OCI-LY7 (cell line): ENCODE data around the gene UBXN2A. TPM values are rescaled to one million over a fixed set of nuclear protein-coding genes. Genes with fewer than 3 reads are reported as not detected.

Source experiments
- BruUV-seq: library from RNA; stranded (reverse); fragments of 400-500 nt; replicated peaks from 2 replicates; lab custom pipeline; 2021; lab: Mats Ljungman, UMichigan
- CTCF ChIA-PET: fragments of 300-600 bp; sonication (Branson Sonifier 250); formaldehyde crosslinking; loops from one replicate; lab custom pipeline; 2022; ENCODE audit warnings: antibody characterized with exemption; ENCODE audit not compliant: unreplicated experiment; lab: Charles Lee
- POLR2A ChIA-PET: fragments of 300-600 bp; sonication (Branson Sonifier 250); formaldehyde crosslinking; loops from one replicate; lab custom pipeline; 2022; ENCODE audit warnings: antibody characterized with exemption; lab: Charles Lee
- DNase-seq: peaks from one replicate; pipeline ENCODE4 v3.0.0-alpha.2; 2015; ENCODE audit warnings: low spot score
- H2AFZ ChIP-seq: fragments of 200-600 bp; sonication (generic), shearing (Covaris generic); 2 replicates; pipeline ENCODE4 v1.6.1; 2014; ENCODE audit warnings: mild to moderate bottlenecking, antibody characterized with exemption, low read length, moderate library complexity
- H3K27ac ChIP-seq: fragments of 200-600 bp; sonication (generic); 2 replicates; pipeline ENCODE4 v1.5.1; 2014; ENCODE audit warnings: mixed run types, low read depth, mild to moderate bottlenecking, moderate library complexity, low read length, inconsistent platforms; ENCODE audit not compliant: poor library complexity, severe bottlenecking
- H3K36me3 ChIP-seq: fragments of 200-600 bp; sonication (generic); 2 replicates; pipeline ENCODE4 v1.6.1; 2014; ENCODE audit warnings: mild to moderate bottlenecking, antibody characterized with exemption, low read length, moderate library complexity, mixed read lengths; ENCODE audit not compliant: insufficient read depth
- H3K4me1 ChIP-seq: fragments of 200-600 bp; sonication (generic); 2 replicates; pipeline ENCODE4 v1.5.1; 2014; ENCODE audit warnings: mild to moderate bottlenecking, low read length; ENCODE audit not compliant: insufficient read depth, poor library complexity, severe bottlenecking
- H3K4me2 ChIP-seq: fragments of 200-600 bp; sonication (generic); 2 replicates; pipeline ENCODE4 v1.6.1; 2014; ENCODE audit warnings: mild to moderate bottlenecking, low read length
- H3K4me3 ChIP-seq: fragments of 200-600 bp; sonication (generic); 2 replicates; pipeline ENCODE4 v1.5.1; 2014; ENCODE audit warnings: mild to moderate bottlenecking, low read depth, low read length; ENCODE audit not compliant: poor library complexity, severe bottlenecking
- H3K79me2 ChIP-seq: fragments of 200-600 bp; sonication (generic); 2 replicates; pipeline ENCODE4 v1.6.1; 2016; ENCODE audit warnings: low read depth, mild to moderate bottlenecking, low read length, moderate library complexity, mixed read lengths; ENCODE audit not compliant: insufficient read depth
- H3K9me2 ChIP-seq: fragments of 200-600 bp; sonication (generic); 2 replicates; pipeline ENCODE4 v1.6.1; 2016; ENCODE audit warnings: mild to moderate bottlenecking, low read length, mixed read lengths; ENCODE audit not compliant: insufficient read depth
- H3K9me3 ChIP-seq: fragments of 200-600 bp; sonication (generic); 2 replicates; pipeline ENCODE4 v1.6.1; 2014; ENCODE audit warnings: mild to moderate bottlenecking, mixed run types, low read length, mixed read lengths
- H4K20me1 ChIP-seq: fragments of 200-600 bp; sonication (generic); 2 replicates; pipeline ENCODE4 v1.6.1; 2014; ENCODE audit warnings: mild to moderate bottlenecking, antibody characterized with exemption, low read length, moderate library complexity, mixed read lengths; ENCODE audit not compliant: insufficient read depth
- EZH2phosphoT487 ChIP-seq: fragments of 200-600 bp; sonication (generic); IDR thresholded peaks from 2 replicates; pipeline ENCODE4 v1.6.1; 2018; ENCODE audit warnings: low read depth, borderline replicate concordance, mild to moderate bottlenecking, mixed run types, antibody characterized with exemption, low read length, moderate library complexity, mixed read lengths
- intact Hi-C: fragments of 100-400 bp; cut with micrococcal nuclease; formaldehyde crosslinking; loops from one replicate; pipeline ENCODE4 v1.10.0; 2022; ENCODE audit not compliant: unreplicated experiment
- total RNA-seq, 2 experiments: library from RNA; depleted of rRNA in 1 of 2; stranded (reverse); fragments of >200 nt in 1 of 2; shearing (Covaris generic) in 1 of 2; gene quantifications; 2 replicates each; pipeline ENCODE4 v1.2.3, GENCODE V29; 2014 to 2022
- TF ChIP-seq, protein P1 (sequence below): fragments of 200-600 bp; sonication (generic); conservative IDR thresholded peaks from 2 replicates; pipeline ENCODE4 v1.5.1; 2014; ENCODE audit warnings: mild to moderate bottlenecking, antibody characterized with exemption, low read length, moderate library complexity, mixed read lengths

Gene UBXN2A
- total RNA-seq, 2 experiments from 2014 or later: 10.0 to 15.4 TPM

- Histone ChIP-seq H3K27ac (no peak overlapping the region), H3K4me3 (no peak overlapping the region), H2AFZ (no peak overlapping the region), H3K79me2 (no peaks in the 10 kb centered on the region), H3K4me2 (no peak overlapping the region), H3K9me3 (no peaks in the 10 kb centered on the region), H4K20me1 (no peaks in the 10 kb centered on the region), H3K4me1 (no peaks in the 10 kb centered on the region), H3K9me2 (no peaks in the 10 kb centered on the region), H3K36me3 (no peaks in the 10 kb centered on the region; the same call in 1 of the 2 replicates)
- BruUV-seq: no TSS peak
- TF ChIP-seq, protein P1, sequence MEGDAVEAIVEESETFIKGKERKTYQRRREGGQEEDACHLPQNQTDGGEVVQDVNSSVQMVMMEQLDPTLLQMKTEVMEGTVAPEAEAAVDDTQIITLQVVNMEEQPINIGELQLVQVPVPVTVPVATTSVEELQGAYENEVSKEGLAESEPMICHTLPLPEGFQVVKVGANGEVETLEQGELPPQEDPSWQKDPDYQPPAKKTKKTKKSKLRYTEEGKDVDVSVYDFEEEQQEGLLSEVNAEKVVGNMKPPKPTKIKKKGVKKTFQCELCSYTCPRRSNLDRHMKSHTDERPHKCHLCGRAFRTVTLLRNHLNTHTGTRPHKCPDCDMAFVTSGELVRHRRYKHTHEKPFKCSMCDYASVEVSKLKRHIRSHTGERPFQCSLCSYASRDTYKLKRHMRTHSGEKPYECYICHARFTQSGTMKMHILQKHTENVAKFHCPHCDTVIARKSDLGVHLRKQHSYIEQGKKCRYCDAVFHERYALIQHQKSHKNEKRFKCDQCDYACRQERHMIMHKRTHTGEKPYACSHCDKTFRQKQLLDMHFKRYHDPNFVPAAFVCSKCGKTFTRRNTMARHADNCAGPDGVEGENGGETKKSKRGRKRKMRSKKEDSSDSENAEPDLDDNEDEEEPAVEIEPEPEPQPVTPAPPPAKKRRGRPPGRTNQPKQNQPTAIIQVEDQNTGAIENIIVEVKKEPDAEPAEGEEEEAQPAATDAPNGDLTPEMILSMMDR: no peak
- no peak for TF ChIP-seq EZH2phosphoT487
- POLR2A ChIA-PET: interaction anchor here (0.5 to 2.2 kb wide), 2 partner anchors 12 to 37 kb away, joined by 5 to 6 read pairs; no protein-coding TSS in a partner anchor
- CTCF ChIA-PET: no interaction called here
- intact Hi-C loops: no loop called here
- no peak for DNase-seq
Observed at GRCh38 chr2:23953625-23954024, 13.4 kb downstream of the UBXN2A start.

DNA sequence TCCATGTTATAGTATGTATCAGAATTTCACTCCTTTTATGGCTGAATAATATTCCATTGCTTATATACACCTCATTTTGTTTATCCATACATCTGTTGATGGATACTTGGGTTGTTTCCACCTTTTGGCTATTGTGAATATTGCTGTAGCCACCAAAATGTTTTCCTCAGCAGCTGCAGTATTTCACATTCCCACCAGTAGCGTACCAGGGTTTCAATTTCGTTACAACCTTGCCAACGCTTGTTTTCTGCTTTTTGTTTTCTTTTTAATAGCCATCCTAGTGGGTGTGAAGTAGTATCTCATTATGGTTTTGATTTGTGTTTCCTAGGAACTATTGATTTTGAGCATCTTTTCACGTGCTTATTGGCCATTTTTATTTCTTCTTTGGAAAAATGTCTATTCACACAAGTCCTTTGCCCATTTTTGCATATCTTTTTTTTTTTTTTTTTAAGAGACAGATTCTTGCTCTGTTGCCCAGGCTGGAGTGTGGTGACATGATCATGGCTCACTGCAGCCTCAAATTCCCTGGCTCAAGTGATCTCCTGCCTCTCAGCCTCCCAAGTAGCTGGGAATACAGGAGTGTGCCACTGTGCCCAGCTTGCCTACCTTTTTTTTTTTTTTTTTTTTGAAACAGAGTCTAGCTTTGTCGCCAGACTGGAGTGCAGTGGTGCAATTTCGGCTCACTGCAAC lies 14.2 kb downstream of the UBXN2A start:
- Histone ChIP-seq H2AFZ (no peak overlapping the region), H4K20me1 (no peaks in the 10 kb centered on the region), H3K9me2 (no peaks in the 10 kb centered on the region), H3K9me3 (no peaks in the 10 kb centered on the region), H3K4me1 (no peaks in the 10 kb centered on the region), H3K27ac (no peak overlapping the region), H3K4me2 (no peak overlapping the region), H3K4me3 (no peak overlapping the region), H3K79me2 (no peaks in the 10 kb centered on the region), H3K36me3 (no peaks in the 10 kb centered on the region; the same call in 1 of the 2 replicates)
- CTCF ChIA-PET: no interaction called here
- no peak for TF ChIP-seq EZH2phosphoT487
- TF ChIP-seq, protein P1: no peak
- DNase-seq: no peak
- POLR2A ChIA-PET: interaction anchor here (0.6 kb wide), 1 partner anchor 9 kb away, joined by 4 read pairs; no protein-coding TSS in a partner anchor
- intact Hi-C loops: no loop called here
- no TSS peak for BruUV-seq

DNA sequence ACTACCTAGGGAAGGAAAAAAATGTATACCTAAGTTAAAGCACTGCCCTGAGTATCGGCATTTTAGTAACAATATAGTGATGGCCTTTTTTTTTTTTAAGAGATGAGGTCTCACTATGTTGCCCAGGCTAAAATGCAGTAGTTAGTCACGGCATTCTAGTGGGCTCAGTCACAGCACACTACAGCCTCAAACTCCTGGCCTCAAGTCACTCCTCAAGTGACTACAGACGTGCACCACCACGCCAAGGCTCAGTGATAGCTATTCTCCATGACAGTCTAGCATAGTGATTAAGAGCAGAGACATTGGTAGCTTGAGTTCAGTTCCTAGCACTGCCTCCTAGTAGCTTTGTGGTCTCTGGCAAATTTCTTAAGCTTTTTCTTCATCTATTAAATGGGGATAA lies 27.6 kb downstream of the UBXN2A start:
- TF ChIP-seq, protein P1: no peak
- no peak for TF ChIP-seq EZH2phosphoT487
- Histone ChIP-seq H4K20me1 (no peaks in the 10 kb centered on the region), H3K4me2 (no peak overlapping the region), H3K9me3 (no peaks in the 10 kb centered on the region), H3K79me2 (no peaks in the 10 kb centered on the region), H3K36me3 (peaks cover 6% of the 10 kb centered on the region), H2AFZ (no peak overlapping the region), H3K9me2 (no peaks in the 10 kb centered on the region), H3K4me3 (no peak overlapping the region), H3K4me1 (no peaks in the 10 kb centered on the region), H3K27ac (no peak overlapping the region)
- ChIA-PET CTCF (no interaction called here), POLR2A (interaction anchor here (0.7 kb wide), 1 partner anchor 11 kb away, joined by 3 read pairs; no protein-coding TSS in a partner anchor)
- intact Hi-C loops: no loop called here
- no TSS peak for BruUV-seq
- no peak for DNase-seq
